Gastrocnemius medialis (tissue), 4 donors: ENCODE results near the gene ZCCHC9.

Experiments used
- POLR2A ChIP-seq, 2 donors: fragments of 450-650 bp; IDR thresholded peaks; one replicate each; pipeline ENCODE4 v1.6.1; 2017; ENCODE audit warnings: antibody characterized with exemption in 2 of 2, mild to moderate bottlenecking in 2 of 2, moderate library complexity in 2 of 2
- TF ChIP-seq, protein P1 (sequence below), 5 experiments: fragments of 450-650 bp in 3 of 5; fragments of 200-600 bp in 2 of 5; sonication (generic) in 2 of 5; IDR thresholded peaks in 4 of 5; conservative IDR thresholded peaks in 1 of 5; 1 replicate in 4 of 5; 2 replicates in 1 of 5; pipeline ENCODE4 v1.5.1; 2016 to 2019; ENCODE audit warnings: antibody characterized with exemption in 5 of 5, mild to moderate bottlenecking in 3 of 5, moderate library complexity in 3 of 5

DNA sequence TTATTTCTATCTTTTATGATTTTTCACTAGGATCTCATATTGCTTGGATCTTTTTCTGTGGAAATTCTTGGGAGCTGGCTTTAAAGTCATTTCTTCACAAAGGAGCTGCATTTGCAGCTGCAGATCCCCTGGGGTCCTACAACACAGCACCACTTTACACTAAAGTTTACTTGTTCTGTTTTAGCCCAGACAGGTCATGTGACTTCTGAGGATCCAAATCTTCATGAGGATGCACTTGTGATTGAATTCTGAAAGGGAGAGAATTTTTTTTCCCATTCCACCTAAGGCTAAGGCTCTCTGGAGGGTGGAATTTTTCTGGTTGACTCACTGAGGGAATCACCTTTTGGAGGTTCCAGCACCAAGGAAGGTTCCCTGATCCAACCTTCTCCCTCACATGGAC, 49.1 kb downstream of the ZCCHC9 start:
- TF ChIP-seq, protein P1, sequence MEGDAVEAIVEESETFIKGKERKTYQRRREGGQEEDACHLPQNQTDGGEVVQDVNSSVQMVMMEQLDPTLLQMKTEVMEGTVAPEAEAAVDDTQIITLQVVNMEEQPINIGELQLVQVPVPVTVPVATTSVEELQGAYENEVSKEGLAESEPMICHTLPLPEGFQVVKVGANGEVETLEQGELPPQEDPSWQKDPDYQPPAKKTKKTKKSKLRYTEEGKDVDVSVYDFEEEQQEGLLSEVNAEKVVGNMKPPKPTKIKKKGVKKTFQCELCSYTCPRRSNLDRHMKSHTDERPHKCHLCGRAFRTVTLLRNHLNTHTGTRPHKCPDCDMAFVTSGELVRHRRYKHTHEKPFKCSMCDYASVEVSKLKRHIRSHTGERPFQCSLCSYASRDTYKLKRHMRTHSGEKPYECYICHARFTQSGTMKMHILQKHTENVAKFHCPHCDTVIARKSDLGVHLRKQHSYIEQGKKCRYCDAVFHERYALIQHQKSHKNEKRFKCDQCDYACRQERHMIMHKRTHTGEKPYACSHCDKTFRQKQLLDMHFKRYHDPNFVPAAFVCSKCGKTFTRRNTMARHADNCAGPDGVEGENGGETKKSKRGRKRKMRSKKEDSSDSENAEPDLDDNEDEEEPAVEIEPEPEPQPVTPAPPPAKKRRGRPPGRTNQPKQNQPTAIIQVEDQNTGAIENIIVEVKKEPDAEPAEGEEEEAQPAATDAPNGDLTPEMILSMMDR (IDR thresholded peaks at IDR 0.05 in 4 of 5, conservative IDR thresholded peaks at IDR 0.05 in 1 of 5), result no peak
- TF ChIP-seq POLR2A (IDR thresholded peaks at IDR 0.05), result no peak
